OCI-M2 (cell line): ENCODE results near the gene B3GALT6.
"Not testable (repeated sequence)": the region's sequence is repeated elsewhere in the genome, so short reads cannot be mapped to it uniquely, and the experiment has no call there.

Source experiments
- DNase-seq: peaks from one replicate; lab custom pipeline; 2025; ENCODE audit not compliant: unreplicated experiment; lab: John Stamatoyannopoulos, UW

Gene B3GALT6

GRCh38 chr1:1242461-1243265 is 10.6 kb downstream of the B3GALT6 start:
- DNase-seq, result no peak

GRCh38 chr1:1243266-1243660 is 11.2 kb downstream of the B3GALT6 start:
- DNase-seq, result no peak

DNA sequence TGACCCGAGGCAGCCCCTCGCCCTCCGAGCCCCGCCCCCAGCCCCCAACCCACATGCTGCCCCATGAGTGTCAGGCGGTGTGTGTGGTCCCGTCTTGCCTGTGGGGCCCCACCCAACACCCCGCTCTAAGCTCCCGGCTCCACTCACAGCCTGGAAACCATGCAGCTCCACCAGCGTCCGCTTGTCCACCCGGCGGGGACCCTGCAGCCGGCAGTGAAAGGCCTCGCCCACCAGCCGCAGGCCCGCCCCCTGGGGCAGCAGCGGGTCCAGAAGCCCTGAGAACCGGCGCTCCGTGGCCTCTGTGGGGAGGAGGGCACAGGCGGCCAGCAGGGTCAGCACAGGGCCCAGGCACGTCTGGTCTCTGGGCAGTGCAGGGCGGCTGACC is 11.8 kb downstream of the B3GALT6 start:
- DNase-seq, result no peak

DNA sequence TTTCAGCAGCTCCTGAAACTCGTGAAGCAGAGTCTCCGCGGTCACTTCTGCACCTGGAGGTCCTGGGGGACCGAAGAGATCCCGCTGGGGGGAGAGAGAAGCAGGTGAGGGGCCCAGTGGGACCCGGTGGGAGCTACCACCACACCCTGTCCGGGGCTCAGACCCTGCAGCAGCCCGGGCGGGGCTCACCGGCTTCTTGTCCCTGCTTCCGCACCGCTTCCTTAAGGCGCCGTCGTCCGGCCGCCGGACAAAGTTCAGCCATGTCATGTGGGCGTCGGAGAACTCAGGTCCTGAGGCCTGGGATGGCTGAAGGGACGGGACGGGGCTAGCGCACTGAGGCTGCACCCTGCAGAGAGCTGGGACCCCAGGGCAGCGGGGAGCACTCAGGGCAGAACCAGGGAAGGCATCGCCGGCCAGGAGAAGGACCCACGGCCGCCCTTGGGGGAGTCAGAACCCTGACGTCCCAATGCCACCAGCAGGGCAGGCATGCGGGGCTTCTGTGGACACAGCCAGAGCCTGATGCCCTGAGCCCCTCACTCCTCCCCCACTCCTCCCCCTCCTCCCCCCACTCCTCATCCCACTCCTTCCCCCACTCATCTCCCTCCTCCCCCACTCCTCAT is 12.3 kb downstream of the B3GALT6 start:
- no peak for DNase-seq

DNA sequence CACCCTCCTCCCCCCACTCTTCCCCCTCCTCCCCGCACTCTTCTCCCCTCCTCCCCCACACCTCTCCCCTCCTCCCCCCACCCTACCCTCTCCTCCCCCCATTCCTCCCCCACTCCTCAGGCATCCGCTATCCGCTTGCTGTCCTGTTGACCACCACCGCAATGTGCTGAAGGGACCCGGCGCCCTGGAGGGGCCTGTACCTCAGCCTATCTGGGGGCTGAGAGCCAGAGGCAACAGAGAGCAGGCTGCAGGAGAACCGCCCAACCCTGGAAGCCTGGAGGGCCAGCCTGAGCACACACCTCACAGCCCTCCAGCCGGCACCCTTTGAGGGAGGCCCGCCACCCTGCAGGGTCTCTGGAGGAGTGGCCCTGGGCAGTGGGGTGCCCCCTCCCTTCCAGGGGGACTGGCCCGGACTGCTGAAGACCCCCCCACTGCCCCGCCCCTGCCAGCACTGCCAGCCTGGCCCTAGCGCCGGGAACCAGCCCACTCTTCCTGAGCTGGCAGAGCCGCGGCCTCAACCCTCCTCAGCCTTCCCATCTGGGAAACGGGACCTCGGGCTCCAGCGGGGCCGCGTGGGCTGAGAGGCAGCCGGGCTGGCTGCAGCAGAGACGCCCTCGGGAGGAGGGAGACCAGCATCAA is 13.3 kb downstream of the B3GALT6 start:
- DNase-seq, result no peak

DNA sequence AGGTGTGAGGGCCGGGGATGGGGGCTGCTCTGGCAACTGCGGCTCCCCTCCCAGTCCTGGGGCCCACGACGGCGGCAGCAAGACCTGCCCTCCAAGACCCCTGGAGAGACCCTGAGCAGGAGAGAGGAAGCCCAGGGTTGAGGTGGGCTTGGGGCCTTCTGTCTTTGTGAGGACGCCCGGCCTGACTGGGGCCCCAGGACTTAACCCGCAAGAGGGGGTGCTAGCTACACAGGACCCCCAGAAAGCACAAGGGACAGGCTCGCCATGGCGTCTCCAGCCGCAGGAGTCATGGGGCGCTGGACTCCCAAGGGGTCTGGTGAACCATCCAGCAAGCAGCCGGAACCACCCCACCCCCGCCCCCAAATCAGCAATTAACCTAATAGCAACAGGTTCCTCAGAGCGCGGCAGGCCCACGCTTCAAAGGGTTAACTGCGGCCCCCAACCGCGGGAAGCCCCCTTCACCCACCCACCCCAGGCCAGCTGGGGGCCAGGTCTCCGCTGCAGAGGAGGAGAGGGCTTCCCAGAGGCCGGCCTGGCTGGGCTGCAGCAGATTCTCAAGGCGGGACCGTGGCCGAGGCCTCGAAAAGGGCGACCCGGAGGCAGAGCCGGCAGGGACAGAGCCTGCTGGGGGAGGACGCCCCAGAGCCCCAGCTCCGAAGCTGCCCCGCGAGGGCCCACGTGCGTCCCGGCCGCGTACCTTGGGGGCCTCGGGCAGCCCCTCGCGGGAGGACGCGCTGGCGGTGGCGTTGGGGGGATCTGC is 14.0 kb downstream of the B3GALT6 start:
- no peak for DNase-seq

GRCh38 chr1:1246577-1247340 is 14.7 kb downstream of the B3GALT6 start, which contains the start of gene C1QTNF12:
Gene C1QTNF12 (minus strand): TSS chr1:1246722. CDS start chr1:1246690, 32 bp downstream.
- DNase-seq, result no peak

GRCh38 chr1:1247341-1247913 is 15.4 kb downstream of the B3GALT6 start:
- no peak for DNase-seq

GRCh38 chr1:1248009-1248913 is 16.2 kb downstream of the B3GALT6 start:
- not testable (repeated sequence) for DNase-seq

- no peak for DNase-seq
Measured at GRCh38 chr1:1250786-1251284, 18.8 kb downstream of the B3GALT6 start.

GRCh38 chr1:1253314-1253713 is 21.3 kb downstream of the B3GALT6 start:
- no peak for DNase-seq

- DNase-seq, result no peak
Measured at GRCh38 chr1:1253972-1254666, 22.1 kb downstream of the B3GALT6 start.

GRCh38 chr1:1254667-1254998 is 22.6 kb downstream of the B3GALT6 start:
- no peak for DNase-seq

- DNase-seq, result no peak
Measured at GRCh38 chr1:1255078-1255477, 23.0 kb downstream of the B3GALT6 start.

DNA sequence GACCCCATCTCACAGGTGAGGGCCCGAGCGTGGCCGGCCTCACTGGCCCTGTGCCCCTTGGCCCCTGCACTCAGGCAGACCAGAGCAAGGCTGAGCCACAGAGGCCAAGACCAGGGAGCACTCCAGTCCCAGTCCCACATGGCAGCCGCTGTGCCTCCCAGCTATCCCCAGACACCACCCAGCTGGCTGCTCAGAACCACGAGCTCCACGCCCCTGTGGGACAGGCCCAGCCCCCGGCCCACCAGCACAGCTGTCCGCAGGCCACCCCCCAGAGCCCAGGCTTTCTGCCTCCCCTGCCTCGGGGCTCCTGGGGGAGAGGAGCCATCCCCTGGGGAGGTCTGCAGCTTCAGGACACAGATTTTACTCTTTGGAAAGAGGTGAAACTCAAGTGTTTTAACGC is 23.6 kb downstream of the B3GALT6 start:
- no peak for DNase-seq

DNA sequence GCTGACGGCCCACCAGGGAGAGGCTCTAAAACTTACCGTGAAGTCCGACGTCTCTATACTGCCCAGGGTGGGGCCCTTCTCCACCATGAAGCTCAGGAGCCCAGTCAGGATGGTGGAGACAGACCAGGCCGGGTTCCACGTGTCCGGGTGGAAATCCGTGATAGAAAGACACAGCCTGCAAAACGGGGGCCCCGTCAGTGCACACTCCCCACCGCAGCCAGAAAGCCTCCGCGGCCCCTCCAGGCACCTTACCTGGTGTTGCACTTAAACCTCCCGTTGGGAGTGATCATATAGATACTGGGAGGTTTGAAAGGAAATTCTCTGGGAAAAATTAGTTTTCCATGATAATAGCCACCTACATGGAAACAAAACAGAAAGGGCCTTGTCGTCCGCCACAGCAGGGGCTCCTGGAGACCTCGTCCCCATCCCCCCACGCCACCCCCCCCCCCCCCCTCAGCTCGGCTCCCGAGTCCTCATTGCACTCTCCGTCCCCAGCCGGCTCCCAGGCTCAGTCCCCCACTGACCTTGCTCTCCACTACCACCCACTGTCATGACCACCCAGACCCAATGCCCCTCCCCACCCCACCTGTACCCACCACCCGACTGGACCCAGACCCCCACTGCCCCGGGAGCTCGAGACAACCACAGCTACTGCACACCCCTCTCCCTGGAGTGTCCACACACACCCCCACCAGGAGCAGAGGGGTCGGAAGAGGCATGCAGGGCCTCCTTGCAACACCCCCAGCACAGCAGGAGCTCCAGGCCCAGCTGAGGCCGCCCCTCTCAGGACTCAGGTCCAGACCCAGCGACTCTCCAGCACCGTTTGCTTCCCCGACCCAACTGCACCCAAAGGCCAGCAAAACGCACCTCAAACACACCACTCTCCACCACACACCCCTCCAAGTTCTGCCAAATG is 25.2 kb downstream of the B3GALT6 start:
- no peak for DNase-seq

GRCh38 chr1:1259119-1259488 is 27.1 kb downstream of the B3GALT6 start:
- DNase-seq, result no peak

GRCh38 chr1:1259540-1259939 is 27.5 kb downstream of the B3GALT6 start:
- DNase-seq, result no peak
